Effector memory CD8-positive, alpha-beta T cell (primary cell): Measurements from ENCODE around the gene SLC9A3.

Source experiments
- ATAC-seq: fragments of 150-1000 bp; cut with Tn5 transposase; replicated peaks from 2 replicates; pipeline ENCODE4 v1.10.0; 2021; ENCODE audit warnings: mild to moderate bottlenecking, moderate library complexity
- DNase-seq, 3 experiments: peaks; one replicate each; pipeline ENCODE4 v3.0.0; 2021
- H3K27ac Mint-ChIP-seq, 2 donors: one replicate each; pipeline ENCODE4 v1.8.0; 2022; ENCODE audit warnings: mild to moderate bottlenecking in 2 of 2, mixed read lengths in 2 of 2, moderate library complexity in 2 of 2
- H3K27me3 Mint-ChIP-seq, 2 donors: one replicate each; pipeline ENCODE4 v1.8.0; 2022; ENCODE audit warnings: mixed read lengths in 2 of 2
- H3K36me3 Mint-ChIP-seq: one replicate; pipeline ENCODE4 v1.8.0; 2022; ENCODE audit warnings: mild to moderate bottlenecking, moderate library complexity, mixed read lengths; ENCODE audit not compliant: insufficient read depth
- H3K4me1 Mint-ChIP-seq, 2 donors: one replicate each; pipeline ENCODE4 v1.8.0; 2022; ENCODE audit warnings: low read depth in 2 of 2, mixed read lengths in 2 of 2
- H3K4me3 Mint-ChIP-seq, 2 donors: one replicate each; pipeline ENCODE4 v1.8.0; 2022; ENCODE audit warnings: mild to moderate bottlenecking in 2 of 2, mixed read lengths in 2 of 2, moderate library complexity in 2 of 2
- H3K9me3 Mint-ChIP-seq, 2 donors: one replicate each; pipeline ENCODE4 v1.8.0; 2022; ENCODE audit warnings: mixed read lengths in 2 of 2

SLC9A3 gene

GRCh38 chr5:485946-486491, 38.2 kb downstream of the SLC9A3 start:
- no peak overlapping the region for H3K27ac Mint-ChIP-seq
- peaks cover 0 to 22% of the 10 kb centered on the region in 2 donors for H3K27me3 Mint-ChIP-seq
- peak overlapping the region in 1 of 2 donors; percentile 29 for H3K4me3 Mint-ChIP-seq
- H3K4me1 Mint-ChIP-seq = peaks cover 0 to 3% of the 10 kb centered on the region in 2 donors
- no peaks in the 10 kb centered on the region for H3K36me3 Mint-ChIP-seq
- no peaks in the 10 kb centered on the region for H3K9me3 Mint-ChIP-seq
- ATAC-seq = peak; percentile 27
- DNase-seq = no peak

- peaks cover 0 to 27% of the 10 kb centered on the region in 2 donors for H3K27me3 Mint-ChIP-seq
- no peaks in the 10 kb centered on the region for H3K9me3 Mint-ChIP-seq
- DNase-seq = no peak
- H3K4me3 Mint-ChIP-seq = peak overlapping the region in 1 of 2 donors; percentile 46
- H3K36me3 Mint-ChIP-seq = no peaks in the 10 kb centered on the region
- peaks cover 0 to 3% of the 10 kb centered on the region in 2 donors for H3K4me1 Mint-ChIP-seq
- H3K27ac Mint-ChIP-seq = no peak overlapping the region
- ATAC-seq = no peak
Measured at GRCh38 chr5:485113-485945, 38.9 kb downstream of the SLC9A3 start.

- H3K36me3 Mint-ChIP-seq = no peaks in the 10 kb centered on the region
- no peak for ATAC-seq
- H3K4me3 Mint-ChIP-seq = no peak overlapping the region
- H3K27me3 Mint-ChIP-seq = peaks cover 6 to 29% of the 10 kb centered on the region in 2 donors
- no peak overlapping the region for H3K27ac Mint-ChIP-seq
- H3K9me3 Mint-ChIP-seq = no peaks in the 10 kb centered on the region
- peaks cover 0 to 3% of the 10 kb centered on the region in 2 donors for H3K4me1 Mint-ChIP-seq
- DNase-seq = no peak
Measured at GRCh38 chr5:484556-484955, 39.7 kb downstream of the SLC9A3 start.

- no peak overlapping the region for H3K4me3 Mint-ChIP-seq
- H3K4me1 Mint-ChIP-seq = peaks cover 0 to 3% of the 10 kb centered on the region in 2 donors
- DNase-seq (no peak), ATAC-seq (no peak)
- no peaks in the 10 kb centered on the region for H3K9me3 Mint-ChIP-seq
- peaks cover 6 to 36% of the 10 kb centered on the region in 2 donors for H3K27me3 Mint-ChIP-seq
- H3K27ac Mint-ChIP-seq = no peak overlapping the region
- no peaks in the 10 kb centered on the region for H3K36me3 Mint-ChIP-seq
Measured at GRCh38 chr5:483434-484140, 40.7 kb downstream of the SLC9A3 start.

- no peak overlapping the region for H3K4me3 Mint-ChIP-seq
- no peaks in the 10 kb centered on the region for H3K9me3 Mint-ChIP-seq
- peaks cover 6 to 40% of the 10 kb centered on the region in 2 donors for H3K27me3 Mint-ChIP-seq
- no peak overlapping the region for H3K27ac Mint-ChIP-seq
- DNase-seq = no peak
- no peak for ATAC-seq
- no peaks in the 10 kb centered on the region for H3K36me3 Mint-ChIP-seq
- peaks cover 0 to 3% of the 10 kb centered on the region in 2 donors for H3K4me1 Mint-ChIP-seq
Measured at GRCh38 chr5:483011-483410, 41.2 kb downstream of the SLC9A3 start.

GRCh38 chr5:482506-482905, 41.7 kb downstream of the SLC9A3 start:
- Mint-ChIP-seq H3K27me3 (peaks cover 10 to 45% of the 10 kb centered on the region in 2 donors), H3K27ac (no peak overlapping the region)
- ATAC-seq = no peak

GRCh38 chr5:482021-482420, 42.2 kb downstream of the SLC9A3 start:
- no peak for ATAC-seq
- Mint-ChIP-seq H3K27ac (no peak overlapping the region), H3K4me3 (no peak overlapping the region), H3K27me3 (peaks cover 15 to 50% of the 10 kb centered on the region in 2 donors), H3K36me3 (no peaks in the 10 kb centered on the region), H3K4me1 (peaks cover 0 to 3% of the 10 kb centered on the region in 2 donors), H3K9me3 (no peaks in the 10 kb centered on the region)
- no peak for DNase-seq

More at GRCh38 chr5:482506-482905, 41.7 kb downstream of the SLC9A3 start:
- H3K9me3 Mint-ChIP-seq = no peaks in the 10 kb centered on the region
- no peak for DNase-seq
- no peaks in the 10 kb centered on the region for H3K36me3 Mint-ChIP-seq
- H3K4me1 Mint-ChIP-seq = peaks cover 0 to 3% of the 10 kb centered on the region in 2 donors
- H3K4me3 Mint-ChIP-seq = no peak overlapping the region

GRCh38 chr5:481347-481746, 42.9 kb downstream of the SLC9A3 start:
- H3K36me3 Mint-ChIP-seq = no peaks in the 10 kb centered on the region
- H3K4me1 Mint-ChIP-seq = peaks cover 0 to 2% of the 10 kb centered on the region in 2 donors
- H3K4me3 Mint-ChIP-seq = no peak overlapping the region
- H3K27me3 Mint-ChIP-seq = peaks cover 15 to 57% of the 10 kb centered on the region in 2 donors
- no peaks in the 10 kb centered on the region for H3K9me3 Mint-ChIP-seq
- no peak for ATAC-seq
- no peak overlapping the region for H3K27ac Mint-ChIP-seq
- no peak for DNase-seq

- H3K9me3 Mint-ChIP-seq = no peaks in the 10 kb centered on the region
- no peak overlapping the region for H3K27ac Mint-ChIP-seq
- H3K36me3 Mint-ChIP-seq = no peaks in the 10 kb centered on the region
- H3K27me3 Mint-ChIP-seq = peaks cover 15 to 64% of the 10 kb centered on the region in 2 donors
- peaks cover 1 to 4% of the 10 kb centered on the region in 2 donors for H3K4me1 Mint-ChIP-seq
- H3K4me3 Mint-ChIP-seq = no peak overlapping the region
- no peak for DNase-seq
- ATAC-seq = no peak
Measured at GRCh38 chr5:479566-480319, 44.5 kb downstream of the SLC9A3 start.

GRCh38 chr5:478982-479535, 45.2 kb downstream of the SLC9A3 start:
- peaks cover 4 to 6% of the 10 kb centered on the region in 2 donors for H3K4me1 Mint-ChIP-seq
- ATAC-seq (no peak), DNase-seq (no peak)
- H3K36me3 Mint-ChIP-seq = no peaks in the 10 kb centered on the region
- H3K9me3 Mint-ChIP-seq = no peaks in the 10 kb centered on the region
- peaks cover 15 to 67% of the 10 kb centered on the region in 2 donors for H3K27me3 Mint-ChIP-seq
- no peak overlapping the region for H3K27ac Mint-ChIP-seq
- no peak overlapping the region for H3K4me3 Mint-ChIP-seq

GRCh38 chr5:478369-478981, 45.8 kb downstream of the SLC9A3 start:
- no peak for DNase-seq
- Mint-ChIP-seq H3K27ac (no peak overlapping the region), H3K4me1 (peaks cover 9% of the 10 kb centered on the region in 2 donors), H3K9me3 (no peaks in the 10 kb centered on the region), H3K36me3 (peaks cover 5% of the 10 kb centered on the region), H3K27me3 (peaks cover 20 to 73% of the 10 kb centered on the region in 2 donors), H3K4me3 (no peak overlapping the region)
- ATAC-seq = no peak

- no peak for DNase-seq
- H3K27ac Mint-ChIP-seq = no peak overlapping the region
- H3K4me1 Mint-ChIP-seq = peaks cover 9% of the 10 kb centered on the region in 2 donors
- H3K9me3 Mint-ChIP-seq = no peaks in the 10 kb centered on the region
- no peak overlapping the region for H3K4me3 Mint-ChIP-seq
- ATAC-seq = no peak
- peaks cover 5% of the 10 kb centered on the region for H3K36me3 Mint-ChIP-seq
- H3K27me3 Mint-ChIP-seq = peaks cover 20 to 74% of the 10 kb centered on the region in 2 donors
Measured at GRCh38 chr5:477871-478270, 46.4 kb downstream of the SLC9A3 start.
